ENCODE data around the gene GALNT4.

- TF ChIP-seq HDAC1 (CRISPR knock-in tag; IDR thresholded peaks at IDR 0.05) (no peak), ZNF660 (CRISPR knock-in tag; IDR thresholded peaks at IDR 0.05; ENCODE audit: borderline replicate concordance, low read depth) (no peak), FOXO4 (CRISPR knock-in tag; conservative IDR thresholded peaks at IDR 0.05) (no peak), HMGXB4 (CRISPR knock-in tag; IDR thresholded peaks at IDR 0.05; ENCODE audit: borderline replicate concordance in 1 of 2, low read depth in 1 of 2) (no peak), ZNF670 (CRISPR knock-in tag; IDR thresholded peaks at IDR 0.05; ENCODE audit: borderline replicate concordance) (no peak)
- TF ChIP-seq, protein P1, sequence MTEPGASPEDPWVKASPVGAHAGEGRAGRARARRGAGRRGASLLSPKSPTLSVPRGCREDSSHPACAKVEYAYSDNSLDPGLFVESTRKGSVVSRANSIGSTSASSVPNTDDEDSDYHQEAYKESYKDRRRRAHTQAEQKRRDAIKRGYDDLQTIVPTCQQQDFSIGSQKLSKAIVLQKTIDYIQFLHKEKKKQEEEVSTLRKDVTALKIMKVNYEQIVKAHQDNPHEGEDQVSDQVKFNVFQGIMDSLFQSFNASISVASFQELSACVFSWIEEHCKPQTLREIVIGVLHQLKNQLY (CRISPR knock-in tag; IDR thresholded peaks at IDR 0.05), result no peak
These were observed 1.2 kb downstream of the GALNT4 start for GRCh38 chr12:89523393-89523792.
